Tibial nerve (tissue), 4 donors: ENCODE measurements around the gene ISOC1.

Source experiments
- EP300 ChIP-seq, 2 donors: sonication (generic); formaldehyde crosslinking; IDR thresholded peaks; one replicate each; pipeline ENCODE4 v1.6.1; 2017; ENCODE audit warnings: antibody characterized with exemption in 2 of 2, mild to moderate bottlenecking in 1 of 2
- POLR2A ChIP-seq, 2 donors: fragments of 450-650 bp; IDR thresholded peaks; one replicate each; pipeline ENCODE4 v1.6.1; 2017; ENCODE audit warnings: antibody characterized with exemption in 2 of 2, mild to moderate bottlenecking in 2 of 2, moderate library complexity in 2 of 2
- TF ChIP-seq, protein P1 (sequence below), 5 experiments: fragments of 200-600 bp in 3 of 5; fragments of 450-650 bp in 2 of 5; sonication (generic) in 3 of 5; IDR thresholded peaks; one replicate each; pipeline ENCODE4 v1.5.1; 2016 to 2019; ENCODE audit warnings: antibody characterized with exemption in 5 of 5, mild to moderate bottlenecking in 3 of 5, moderate library complexity in 2 of 5

DNA sequence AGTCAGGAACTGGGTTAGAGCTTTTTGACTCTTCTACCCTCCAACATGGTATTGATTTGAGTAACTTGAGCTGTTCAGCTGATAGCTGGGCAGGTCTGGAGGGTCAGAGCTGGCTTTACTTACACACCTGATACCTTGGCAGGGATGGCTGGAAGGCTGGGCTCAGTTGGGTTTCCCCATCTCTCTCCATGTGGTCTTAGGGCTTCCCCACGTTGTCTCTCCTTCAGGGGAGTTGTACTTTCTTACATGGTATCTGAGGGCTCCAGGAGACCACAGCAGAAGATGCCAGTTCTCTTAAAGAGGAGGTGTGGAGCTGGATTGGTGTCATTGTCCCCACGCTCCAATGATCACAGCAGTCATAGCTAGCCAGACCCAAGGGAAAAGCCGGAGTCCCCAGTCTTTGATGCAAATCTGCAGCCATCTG, 25.6 kb downstream of the ISOC1 start:
- no peak for TF ChIP-seq EP300 (IDR thresholded peaks at IDR 0.05)
- TF ChIP-seq POLR2A (IDR thresholded peaks at IDR 0.05): no peak
- TF ChIP-seq, protein P1, sequence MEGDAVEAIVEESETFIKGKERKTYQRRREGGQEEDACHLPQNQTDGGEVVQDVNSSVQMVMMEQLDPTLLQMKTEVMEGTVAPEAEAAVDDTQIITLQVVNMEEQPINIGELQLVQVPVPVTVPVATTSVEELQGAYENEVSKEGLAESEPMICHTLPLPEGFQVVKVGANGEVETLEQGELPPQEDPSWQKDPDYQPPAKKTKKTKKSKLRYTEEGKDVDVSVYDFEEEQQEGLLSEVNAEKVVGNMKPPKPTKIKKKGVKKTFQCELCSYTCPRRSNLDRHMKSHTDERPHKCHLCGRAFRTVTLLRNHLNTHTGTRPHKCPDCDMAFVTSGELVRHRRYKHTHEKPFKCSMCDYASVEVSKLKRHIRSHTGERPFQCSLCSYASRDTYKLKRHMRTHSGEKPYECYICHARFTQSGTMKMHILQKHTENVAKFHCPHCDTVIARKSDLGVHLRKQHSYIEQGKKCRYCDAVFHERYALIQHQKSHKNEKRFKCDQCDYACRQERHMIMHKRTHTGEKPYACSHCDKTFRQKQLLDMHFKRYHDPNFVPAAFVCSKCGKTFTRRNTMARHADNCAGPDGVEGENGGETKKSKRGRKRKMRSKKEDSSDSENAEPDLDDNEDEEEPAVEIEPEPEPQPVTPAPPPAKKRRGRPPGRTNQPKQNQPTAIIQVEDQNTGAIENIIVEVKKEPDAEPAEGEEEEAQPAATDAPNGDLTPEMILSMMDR (IDR thresholded peaks at IDR 0.05): no peak
